Measurements from ENCODE around the gene NREP.
A peak's percentile ranks its signal among the peaks of the same experiment; 100 is the strongest.

The NREP gene

GRCh38 chr5:111704452-111705085 lies 52.4 kb downstream of the NREP start:
- no peak overlapping the region for H3K4me3 ChIP-seq
- no peak overlapping the region for H3K27ac ChIP-seq

GRCh38 chr5:111703662-111704061 lies 53.3 kb downstream of the NREP start:
- Histone ChIP-seq H3K4me3 (no peak overlapping the region), H3K27ac (no peak overlapping the region)

- Histone ChIP-seq H3K27ac (no peak overlapping the region), H3K4me3 (no peak overlapping the region)
Observed at GRCh38 chr5:111699976-111700375, 57.0 kb downstream of the NREP start.

GRCh38 chr5:111699324-111699723 lies 57.7 kb downstream of the NREP start:
- H3K4me3 ChIP-seq: no peak overlapping the region
- H3K27ac ChIP-seq: no peak overlapping the region

GRCh38 chr5:111697881-111698757 lies 58.9 kb downstream of the NREP start:
- peak overlapping the region in 2 of 21 experiments; percentile 3 to 4 for H3K27ac ChIP-seq
- no peak overlapping the region for H3K4me3 ChIP-seq

- Histone ChIP-seq H3K27ac (no peak overlapping the region), H3K4me3 (no peak overlapping the region)
Observed at GRCh38 chr5:111697215-111697614, 59.8 kb downstream of the NREP start.

- Histone ChIP-seq H3K4me3 (no peak overlapping the region), H3K27ac (no peak overlapping the region)
Observed at GRCh38 chr5:111695991-111696390, 61.0 kb downstream of the NREP start.

GRCh38 chr5:111694133-111694532 lies 62.9 kb downstream of the NREP start:
- H3K4me3 ChIP-seq: no peak overlapping the region
- H3K27ac ChIP-seq: no peak overlapping the region

GRCh38 chr5:111691914-111692313 lies 65.1 kb downstream of the NREP start:
- peak overlapping the region in 1 of 21 experiments; percentile 11 for H3K27ac ChIP-seq
- H3K4me3 ChIP-seq: no peak overlapping the region

GRCh38 chr5:111691508-111691907 lies 65.5 kb downstream of the NREP start:
- Histone ChIP-seq H3K4me3 (no peak overlapping the region), H3K27ac (peak overlapping the region in 1 of 21 experiments; percentile 11)

GRCh38 chr5:111689357-111689935 lies 67.5 kb downstream of the NREP start:
- Histone ChIP-seq H3K4me3 (no peak overlapping the region), H3K27ac (no peak overlapping the region)

- no peak overlapping the region for H3K4me3 ChIP-seq
- H3K27ac ChIP-seq: no peak overlapping the region
Observed at GRCh38 chr5:111685969-111686368, 71.0 kb downstream of the NREP start.

- H3K27ac ChIP-seq: peak overlapping the region in 7 of 21 experiments; percentile 11 to 81 (median 72)
- no peak overlapping the region for H3K4me3 ChIP-seq
Observed at GRCh38 chr5:111682641-111683040, 74.4 kb downstream of the NREP start.

- Histone ChIP-seq H3K27ac (peak overlapping the region in 9 of 21 experiments; percentile 11 to 81 (median 72)), H3K4me3 (no peak overlapping the region)
Observed at GRCh38 chr5:111682121-111682520, 74.9 kb downstream of the NREP start.

GRCh38 chr5:111681414-111682120 lies 75.4 kb downstream of the NREP start:
- Histone ChIP-seq H3K27ac (peak overlapping the region in 17 of 21 experiments; percentile 18 to 81 (median 65)), H3K4me3 (no peak overlapping the region)

GRCh38 chr5:111680737-111681413 lies 76.1 kb downstream of the NREP start:
- no peak overlapping the region for H3K4me3 ChIP-seq
- peak overlapping the region in 18 of 21 experiments; percentile 20 to 81 (median 66) for H3K27ac ChIP-seq

- peak overlapping the region in 1 of 21 experiments; percentile 72 for H3K27ac ChIP-seq
- no peak overlapping the region for H3K4me3 ChIP-seq
Observed at GRCh38 chr5:111679611-111680010, 77.4 kb downstream of the NREP start.

Data from skin epidermis (tissue), 12 donors.